ENCODE measurements around the gene VEGFC. TPM values are rescaled to one million over a fixed set of nuclear protein-coding genes. Genes with fewer than 3 reads are reported as not detected.

Gene VEGFC, protein sequence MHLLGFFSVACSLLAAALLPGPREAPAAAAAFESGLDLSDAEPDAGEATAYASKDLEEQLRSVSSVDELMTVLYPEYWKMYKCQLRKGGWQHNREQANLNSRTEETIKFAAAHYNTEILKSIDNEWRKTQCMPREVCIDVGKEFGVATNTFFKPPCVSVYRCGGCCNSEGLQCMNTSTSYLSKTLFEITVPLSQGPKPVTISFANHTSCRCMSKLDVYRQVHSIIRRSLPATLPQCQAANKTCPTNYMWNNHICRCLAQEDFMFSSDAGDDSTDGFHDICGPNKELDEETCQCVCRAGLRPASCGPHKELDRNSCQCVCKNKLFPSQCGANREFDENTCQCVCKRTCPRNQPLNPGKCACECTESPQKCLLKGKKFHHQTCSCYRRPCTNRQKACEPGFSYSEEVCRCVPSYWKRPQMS
- 10.6 TPM for total RNA-seq

DNA sequence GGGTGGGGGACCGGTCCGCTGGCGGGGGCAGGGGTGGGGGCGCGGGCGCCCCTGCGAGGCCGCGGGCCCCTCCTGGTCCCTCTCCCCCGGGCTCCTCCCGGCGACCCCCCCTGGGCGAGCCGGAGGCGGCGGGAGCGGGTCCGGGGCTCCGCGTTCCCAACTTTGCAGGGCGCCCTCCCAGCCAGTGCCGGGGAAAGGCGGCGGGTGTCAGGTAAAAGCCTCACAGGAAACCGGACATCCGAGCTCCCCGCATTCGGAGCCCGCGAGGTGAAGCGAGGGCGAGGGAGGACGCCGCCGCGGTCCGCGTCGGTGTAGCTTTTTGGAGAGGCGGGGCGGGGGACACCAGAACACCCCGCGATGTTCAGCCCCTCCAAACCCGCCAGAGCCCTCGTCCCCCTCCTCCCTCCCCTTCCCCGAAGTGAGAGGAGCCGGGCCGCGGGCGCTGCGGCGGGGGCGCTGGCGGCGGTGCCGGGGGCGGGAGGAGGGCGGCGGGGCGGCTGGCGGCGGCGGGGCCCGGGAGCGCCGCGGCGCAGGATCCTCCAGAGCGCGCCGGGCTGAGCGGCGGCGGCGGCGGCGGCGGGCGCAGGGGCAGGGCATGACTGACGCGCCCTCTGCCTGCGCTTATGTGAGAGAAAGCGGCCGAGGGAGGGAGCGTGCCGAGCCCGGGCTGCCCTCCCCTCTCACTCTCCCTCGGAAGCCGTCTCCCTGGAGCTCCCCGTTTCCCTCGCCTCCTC is at the start of gene VEGFC:
VEGFC (minus strand) TSS at position 597 of the 734 bp plus-strand sequence. CDS start 611 bp downstream, outside the sequence.

Data from camera-type eye (tissue), 1 donor.